GM12874 (cell line): Measurements from ENCODE around the gene CDH12.

Experiments used
- TF ChIP-seq, protein P1 (sequence below): IDR thresholded peaks from 2 replicates; pipeline ENCODE4 v1.5.1; 2011; ENCODE audit warnings: low read depth, mild to moderate bottlenecking, control low read depth, low read length, moderate library complexity; ENCODE audit not compliant: insufficient read depth

The CDH12 gene

DNA sequence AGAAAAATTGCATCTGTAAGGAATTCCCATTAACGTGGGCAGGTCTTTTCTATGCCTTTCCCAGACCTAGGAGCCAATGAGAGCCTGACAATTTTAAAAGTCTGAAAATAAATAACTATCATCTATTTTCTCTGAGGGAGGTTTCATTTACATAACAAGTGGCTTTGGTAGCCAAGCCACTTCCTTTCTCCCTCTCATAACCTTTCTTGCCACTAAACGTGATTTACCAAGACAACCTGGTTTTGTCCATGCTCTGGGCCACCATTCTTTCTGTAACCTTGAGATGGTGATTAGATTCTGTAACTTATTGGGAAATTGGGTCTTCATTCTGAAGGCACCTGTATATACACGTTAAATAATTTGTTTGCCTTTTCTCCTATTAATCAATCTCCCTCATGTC lies 1046.9 kb downstream of the CDH12 start:
- TF ChIP-seq, protein P1, sequence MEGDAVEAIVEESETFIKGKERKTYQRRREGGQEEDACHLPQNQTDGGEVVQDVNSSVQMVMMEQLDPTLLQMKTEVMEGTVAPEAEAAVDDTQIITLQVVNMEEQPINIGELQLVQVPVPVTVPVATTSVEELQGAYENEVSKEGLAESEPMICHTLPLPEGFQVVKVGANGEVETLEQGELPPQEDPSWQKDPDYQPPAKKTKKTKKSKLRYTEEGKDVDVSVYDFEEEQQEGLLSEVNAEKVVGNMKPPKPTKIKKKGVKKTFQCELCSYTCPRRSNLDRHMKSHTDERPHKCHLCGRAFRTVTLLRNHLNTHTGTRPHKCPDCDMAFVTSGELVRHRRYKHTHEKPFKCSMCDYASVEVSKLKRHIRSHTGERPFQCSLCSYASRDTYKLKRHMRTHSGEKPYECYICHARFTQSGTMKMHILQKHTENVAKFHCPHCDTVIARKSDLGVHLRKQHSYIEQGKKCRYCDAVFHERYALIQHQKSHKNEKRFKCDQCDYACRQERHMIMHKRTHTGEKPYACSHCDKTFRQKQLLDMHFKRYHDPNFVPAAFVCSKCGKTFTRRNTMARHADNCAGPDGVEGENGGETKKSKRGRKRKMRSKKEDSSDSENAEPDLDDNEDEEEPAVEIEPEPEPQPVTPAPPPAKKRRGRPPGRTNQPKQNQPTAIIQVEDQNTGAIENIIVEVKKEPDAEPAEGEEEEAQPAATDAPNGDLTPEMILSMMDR = no peak

DNA sequence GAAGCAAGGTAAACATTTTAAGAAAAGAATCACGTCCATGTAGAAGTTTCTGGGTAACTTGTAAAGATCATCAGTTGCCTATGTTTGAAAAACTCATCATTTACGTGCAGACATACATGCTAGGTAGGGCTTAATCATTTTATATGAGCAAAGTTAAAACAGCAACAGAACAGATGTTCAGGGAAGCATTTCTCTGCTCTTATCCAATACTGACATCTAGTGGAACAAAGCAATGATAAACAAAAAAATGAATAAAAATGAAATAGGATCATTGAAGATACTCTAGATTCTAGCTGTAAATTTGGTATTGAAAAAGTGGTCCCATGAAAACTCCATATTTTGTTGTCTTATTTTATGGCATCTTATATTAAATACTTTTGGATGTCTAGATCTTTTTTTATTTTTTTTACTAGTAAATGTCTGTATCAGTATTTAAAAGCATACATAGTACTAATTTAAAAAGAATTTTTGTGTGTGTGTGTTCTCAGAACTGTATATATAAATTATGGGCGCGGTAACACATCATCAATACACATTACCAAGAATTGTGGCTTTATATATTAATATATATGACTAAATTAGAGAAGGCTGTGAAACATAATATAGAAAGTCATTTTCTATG lies 1050.2 kb downstream of the CDH12 start:
- TF ChIP-seq, protein P1 = peak; percentile 22; the same call in 1 of the 2 replicates

DNA sequence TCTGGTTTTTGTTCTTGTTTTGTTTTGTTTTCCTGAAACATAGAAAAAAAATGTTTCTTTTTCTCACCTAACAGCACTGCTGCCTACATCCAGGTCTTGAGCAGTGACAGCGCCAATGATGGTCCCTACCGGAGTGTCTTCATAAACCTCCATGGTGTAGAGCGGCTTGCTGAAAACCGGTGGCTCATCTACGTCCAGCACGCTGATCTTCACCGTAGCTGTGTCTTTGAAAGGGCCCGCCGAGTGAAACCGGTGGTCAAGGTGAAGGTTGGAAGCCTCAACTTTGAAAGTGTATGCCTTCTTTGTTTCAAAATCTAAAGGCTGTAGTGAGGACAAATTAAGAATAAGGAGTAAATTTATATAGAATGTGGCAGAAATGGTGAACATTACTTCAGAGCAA lies 1051.0 kb downstream of the CDH12 start:
- TF ChIP-seq, protein P1 = no peak

DNA sequence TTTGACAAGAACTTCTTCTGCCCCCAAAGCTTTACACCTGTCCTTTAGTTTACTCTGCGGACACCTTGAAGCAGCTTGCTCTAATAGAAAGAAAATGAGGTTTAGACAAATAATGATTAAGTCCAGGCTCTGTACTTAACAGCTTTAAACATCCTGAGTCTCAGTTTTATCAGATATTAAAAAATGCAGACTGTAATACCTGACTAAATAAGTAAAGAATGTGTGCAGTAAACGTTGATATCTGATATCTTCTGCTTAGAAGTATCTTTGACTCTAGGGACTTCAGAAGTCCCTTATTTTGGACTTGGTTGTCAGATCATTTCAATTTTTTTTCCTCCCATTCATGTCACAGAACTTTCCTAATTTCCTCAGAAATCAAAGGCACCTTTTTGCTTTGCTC lies 1060.4 kb downstream of the CDH12 start:
- TF ChIP-seq, protein P1 = no peak

DNA sequence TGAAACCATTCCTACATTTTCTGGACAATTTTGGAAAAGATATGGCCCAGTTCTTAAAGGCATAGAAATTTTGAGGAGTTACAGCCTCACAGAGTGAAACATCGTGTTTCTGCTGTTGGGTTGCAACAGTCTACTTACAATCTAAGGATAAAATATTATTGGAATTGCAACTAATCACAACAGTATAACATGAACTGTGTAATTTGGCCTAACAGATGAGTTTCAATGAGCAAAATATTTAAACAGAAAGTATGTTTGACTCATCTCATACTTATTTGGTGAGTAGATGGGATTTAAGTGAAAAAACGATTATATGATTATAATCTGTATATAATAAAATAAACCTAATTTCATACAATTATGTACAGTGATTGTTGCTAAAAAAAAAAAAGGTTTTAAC lies 1061.8 kb downstream of the CDH12 start:
- TF ChIP-seq, protein P1 = no peak

DNA sequence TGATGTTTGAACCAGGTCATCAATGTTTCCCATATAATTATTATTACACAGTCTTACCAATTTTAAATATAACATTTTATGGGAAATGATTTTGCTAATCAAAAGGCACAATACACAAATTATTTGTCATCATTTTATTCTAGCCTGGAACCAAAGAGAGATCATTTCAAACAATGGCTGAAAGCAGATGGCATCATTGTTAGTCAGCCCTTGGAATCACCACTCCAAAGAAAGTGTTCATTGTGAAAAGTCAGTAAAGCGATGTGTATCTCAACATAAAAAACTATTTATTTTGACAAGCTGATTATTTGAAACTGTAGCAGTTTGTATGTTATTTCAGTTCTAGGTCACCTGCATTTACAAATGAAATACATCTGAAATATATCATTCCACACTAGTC lies 1068.7 kb downstream of the CDH12 start:
- TF ChIP-seq, protein P1 = no peak

DNA sequence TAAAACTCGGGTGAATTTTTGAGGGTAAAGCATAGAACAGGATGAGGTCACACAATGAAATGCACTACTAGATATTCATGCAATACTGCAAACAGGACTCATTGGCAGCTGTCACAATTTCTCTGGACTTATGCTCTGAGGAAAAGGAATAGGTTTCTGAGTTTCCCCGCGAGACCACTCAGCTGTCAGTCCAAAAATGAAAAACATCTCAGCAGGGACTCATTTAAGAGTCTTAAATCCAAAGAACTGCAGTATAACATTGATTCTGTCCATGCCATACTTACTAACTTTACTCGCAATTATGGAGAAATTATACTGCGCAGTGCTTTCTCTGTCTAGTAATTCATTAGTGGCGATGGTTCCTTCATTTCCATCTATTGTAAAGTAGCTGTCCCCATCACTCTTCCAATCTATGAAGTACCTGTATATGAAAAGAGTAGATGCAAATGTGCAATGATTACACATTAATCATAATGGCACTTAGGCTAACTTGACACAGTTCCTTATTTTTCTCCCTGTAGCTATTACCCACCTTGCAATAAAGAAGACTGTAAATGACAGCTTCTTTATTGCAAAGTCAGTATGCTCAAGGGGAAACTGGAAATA lies 1070.0 kb downstream of the CDH12 start:
- TF ChIP-seq, protein P1 = no peak
